ENCODE data around the gene DNAAF5.

DNAAF5 gene

DNA sequence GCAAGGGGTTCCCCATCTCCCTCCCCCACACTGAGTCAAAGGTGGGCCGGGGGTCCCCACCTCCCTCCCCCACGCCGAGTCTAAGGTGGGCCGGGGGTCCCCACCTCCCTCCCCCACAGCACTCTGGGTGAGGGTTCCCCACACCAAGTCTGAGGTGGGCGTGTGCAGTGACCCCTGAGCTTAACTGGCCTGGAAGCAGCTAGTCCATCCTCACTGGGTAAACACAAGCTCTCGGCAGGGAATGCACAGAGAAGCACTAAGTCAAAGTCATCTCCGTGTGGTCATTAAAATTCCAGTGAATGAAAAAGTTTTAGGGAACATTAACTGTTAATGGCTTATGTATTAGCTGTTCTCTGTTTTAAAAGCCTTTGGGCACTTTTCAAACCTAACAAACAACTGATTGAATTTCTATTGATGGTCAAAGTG, 44.3 kb downstream of the DNAAF5 start:
- no peak for FAIRE-seq

DNA sequence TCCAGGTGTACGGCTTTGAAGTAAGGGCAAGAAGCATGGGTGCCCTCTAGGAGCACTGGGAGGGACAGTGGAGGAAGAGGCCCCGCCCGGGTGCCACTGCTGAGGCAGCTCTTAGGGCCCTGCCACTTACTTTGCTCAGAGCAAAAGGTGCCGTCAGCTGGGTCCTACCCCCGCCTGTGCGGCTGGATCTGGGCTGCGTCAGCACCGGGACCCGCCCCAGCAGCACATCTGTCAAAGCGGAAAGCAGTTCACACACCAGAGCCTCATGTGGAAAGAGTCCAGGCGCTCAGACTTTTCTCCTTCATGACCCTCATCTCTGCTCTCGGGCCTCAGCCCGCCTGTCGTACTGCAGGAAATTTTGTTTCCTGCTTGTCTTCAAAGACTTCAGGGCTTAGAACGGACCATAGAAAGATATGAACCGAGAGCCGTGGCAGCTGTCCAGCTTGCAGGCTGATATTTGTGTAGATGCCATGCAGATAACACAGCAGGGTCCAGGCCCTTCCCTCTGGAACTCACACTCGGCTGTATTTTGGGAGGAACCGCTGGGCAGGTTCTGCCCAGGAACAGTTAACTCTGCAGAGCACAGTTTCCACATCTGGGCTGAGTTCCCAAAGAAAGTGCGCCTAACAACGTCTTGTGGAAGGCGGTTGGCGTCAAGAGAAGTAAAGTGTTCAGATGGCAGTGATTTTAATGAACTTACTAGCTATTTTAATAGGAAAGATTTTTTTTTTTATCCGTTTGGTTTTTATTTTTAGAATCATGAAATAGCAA, 44.9 kb downstream of the DNAAF5 start:
- no peak for FAIRE-seq

GRCh38 chr7:772005-772294, 45.5 kb downstream of the DNAAF5 start:
- FAIRE-seq: no peak

GRCh38 chr7:772392-772791, 45.9 kb downstream of the DNAAF5 start:
- FAIRE-seq: no peak

DNA sequence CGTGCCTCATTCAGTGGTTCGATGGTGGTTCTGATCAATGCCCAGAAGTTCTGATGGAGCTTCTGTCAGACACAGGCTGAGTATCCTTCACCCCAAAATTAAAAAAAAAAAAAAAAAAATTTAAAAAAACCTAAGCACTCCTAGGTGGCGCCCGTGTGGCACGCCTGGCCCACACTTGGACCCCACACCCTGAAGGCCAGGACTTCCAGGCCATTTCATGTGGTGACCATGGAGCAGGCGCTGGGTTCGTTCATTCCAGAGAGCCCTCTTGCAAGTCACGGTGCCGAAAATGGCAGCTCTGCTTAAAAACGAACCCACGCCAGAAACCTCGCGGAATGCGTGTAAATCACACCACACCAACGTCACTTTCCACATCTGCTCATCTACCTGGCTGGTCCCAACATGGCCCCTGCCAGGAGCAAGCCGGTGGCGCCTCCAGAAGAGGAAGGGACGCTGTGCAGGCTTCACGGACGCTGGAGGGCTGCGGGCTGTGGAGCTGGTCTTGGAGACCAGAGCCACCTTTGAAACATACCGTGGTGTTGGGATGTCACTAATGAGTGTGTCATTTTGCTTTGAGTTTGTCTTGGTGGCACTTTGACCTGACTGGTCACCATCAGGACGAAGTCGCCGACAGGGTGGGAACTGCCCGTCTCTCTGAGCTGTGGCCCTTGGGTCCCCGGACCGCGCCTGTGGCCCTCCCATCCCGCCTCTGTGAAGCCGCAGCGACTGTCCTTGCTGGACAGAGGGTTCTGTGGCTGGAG, 46.5 kb downstream of the DNAAF5 start:
- FAIRE-seq: no peak

GRCh38 chr7:773622-773915, 47.1 kb downstream of the DNAAF5 start:
- FAIRE-seq: no peak

- FAIRE-seq: no peak
Observed at GRCh38 chr7:774161-775109, 47.9 kb downstream of the DNAAF5 start.

GRCh38 chr7:776381-776780, 49.9 kb downstream of the DNAAF5 start:
- FAIRE-seq: no peak

GRCh38 chr7:776992-777727, 50.7 kb downstream of the DNAAF5 start:
- no peak for FAIRE-seq

DNA sequence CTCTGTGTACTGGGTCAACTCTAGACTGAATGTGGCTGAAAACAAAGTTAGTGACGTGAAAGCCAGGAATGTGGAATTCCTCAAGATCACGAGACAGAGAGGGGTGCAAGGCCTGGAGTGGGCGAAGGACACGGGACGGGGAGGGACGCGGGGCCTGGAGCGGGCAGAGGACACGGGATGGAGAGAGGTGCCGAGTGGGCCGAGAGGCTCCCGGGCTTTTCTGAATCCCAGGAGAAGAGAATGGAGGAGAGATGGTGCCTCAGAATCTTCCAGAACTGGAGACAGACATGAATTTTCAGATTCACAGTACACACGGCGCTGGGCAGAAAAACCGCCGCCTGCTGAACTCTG, 51.2 kb downstream of the DNAAF5 start:
- FAIRE-seq: no peak

- no peak for FAIRE-seq
Observed at GRCh38 chr7:778271-778967, 51.9 kb downstream of the DNAAF5 start.

DNA sequence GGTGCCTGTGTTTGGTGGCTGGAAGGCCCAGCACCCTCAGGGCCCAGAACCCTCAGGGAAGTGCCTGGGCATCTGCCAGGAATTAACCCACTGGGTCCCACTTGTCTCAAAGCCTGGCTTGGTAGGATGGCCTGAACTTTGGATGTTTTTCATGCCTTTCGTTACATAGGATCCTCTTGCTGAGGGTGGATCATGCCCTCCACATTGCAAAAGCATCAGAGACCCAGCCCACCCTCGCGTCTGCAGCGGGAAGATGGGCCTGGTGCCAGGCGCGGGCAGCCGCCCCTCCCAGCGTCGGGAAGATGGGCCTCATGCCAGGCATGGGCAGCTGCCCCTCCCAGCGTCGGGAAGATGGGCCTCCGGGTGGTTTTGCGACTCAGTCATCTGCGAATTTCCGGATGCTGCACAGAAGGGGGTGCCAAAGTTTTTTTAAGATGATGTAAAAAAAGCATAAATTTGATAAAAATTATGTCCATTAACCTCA, 52.5 kb downstream of the DNAAF5 start:
- FAIRE-seq: no peak

- no peak for FAIRE-seq
Observed at GRCh38 chr7:779480-779879, 53.0 kb downstream of the DNAAF5 start.

- no peak for FAIRE-seq
Observed at GRCh38 chr7:780081-780480, 53.6 kb downstream of the DNAAF5 start.

GRCh38 chr7:780516-780915, 54.0 kb downstream of the DNAAF5 start:
- no peak for FAIRE-seq

DNA sequence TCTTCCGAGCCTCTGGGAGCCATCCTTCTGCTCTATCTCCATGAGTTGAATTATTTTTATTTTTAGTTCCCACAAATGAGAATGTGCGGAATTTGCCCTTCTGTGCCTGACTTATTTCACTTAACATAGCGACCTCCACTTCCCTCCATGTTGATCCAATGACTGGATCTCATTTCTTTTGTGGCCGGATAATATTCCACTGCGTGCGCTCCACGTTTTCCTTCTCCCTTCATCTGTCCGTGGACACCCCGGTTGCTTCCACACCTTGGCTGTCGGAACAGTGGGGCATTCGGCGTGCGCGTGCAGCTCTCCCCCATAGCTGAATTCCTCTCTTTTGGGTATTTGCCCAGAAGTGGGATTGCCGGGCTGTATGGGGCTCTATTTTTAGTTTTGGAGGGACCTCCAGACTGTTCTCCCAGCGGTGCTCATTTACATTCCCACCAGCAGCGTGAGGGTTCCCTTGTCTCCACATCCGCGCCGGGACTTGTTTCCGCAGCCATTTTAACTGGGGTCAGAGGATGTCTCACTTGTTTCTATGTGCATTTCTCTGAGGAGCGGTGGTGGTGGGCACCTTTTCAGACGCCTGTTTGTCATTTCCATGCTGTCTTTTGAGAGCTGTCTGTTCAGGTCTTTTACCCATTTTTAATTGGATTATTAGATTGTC, 54.8 kb downstream of the DNAAF5 start:
- no peak for FAIRE-seq

DNA sequence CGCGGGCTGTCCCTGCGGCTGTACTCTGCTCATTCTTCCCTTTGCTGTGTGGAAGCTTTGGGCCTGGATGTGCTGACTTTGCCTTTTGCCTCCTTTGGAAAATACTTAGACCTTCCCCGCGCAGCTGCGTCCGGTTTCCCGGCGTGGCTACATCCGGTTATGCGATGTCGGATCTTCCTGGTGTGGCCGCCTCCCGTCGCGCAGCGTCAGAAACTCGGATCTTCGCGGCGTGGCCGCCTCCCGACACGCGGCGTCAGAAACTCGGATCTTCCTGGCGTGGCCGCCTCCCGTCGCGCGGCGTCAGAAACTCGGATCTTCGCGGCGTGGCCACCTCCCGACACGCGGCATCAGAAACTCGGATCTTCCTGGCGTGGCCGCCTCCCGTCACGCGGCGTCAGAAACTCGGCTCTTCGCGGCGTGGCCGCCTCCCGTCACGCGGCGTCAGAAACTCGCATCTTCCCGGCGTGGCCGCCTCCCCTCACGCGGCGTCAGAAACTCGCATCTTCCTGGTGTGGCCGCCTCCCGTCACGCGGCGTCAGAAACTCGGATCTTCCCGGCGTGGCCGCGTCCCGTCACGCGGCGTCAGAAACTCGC, 55.5 kb downstream of the DNAAF5 start:
- no peak for FAIRE-seq

DNA sequence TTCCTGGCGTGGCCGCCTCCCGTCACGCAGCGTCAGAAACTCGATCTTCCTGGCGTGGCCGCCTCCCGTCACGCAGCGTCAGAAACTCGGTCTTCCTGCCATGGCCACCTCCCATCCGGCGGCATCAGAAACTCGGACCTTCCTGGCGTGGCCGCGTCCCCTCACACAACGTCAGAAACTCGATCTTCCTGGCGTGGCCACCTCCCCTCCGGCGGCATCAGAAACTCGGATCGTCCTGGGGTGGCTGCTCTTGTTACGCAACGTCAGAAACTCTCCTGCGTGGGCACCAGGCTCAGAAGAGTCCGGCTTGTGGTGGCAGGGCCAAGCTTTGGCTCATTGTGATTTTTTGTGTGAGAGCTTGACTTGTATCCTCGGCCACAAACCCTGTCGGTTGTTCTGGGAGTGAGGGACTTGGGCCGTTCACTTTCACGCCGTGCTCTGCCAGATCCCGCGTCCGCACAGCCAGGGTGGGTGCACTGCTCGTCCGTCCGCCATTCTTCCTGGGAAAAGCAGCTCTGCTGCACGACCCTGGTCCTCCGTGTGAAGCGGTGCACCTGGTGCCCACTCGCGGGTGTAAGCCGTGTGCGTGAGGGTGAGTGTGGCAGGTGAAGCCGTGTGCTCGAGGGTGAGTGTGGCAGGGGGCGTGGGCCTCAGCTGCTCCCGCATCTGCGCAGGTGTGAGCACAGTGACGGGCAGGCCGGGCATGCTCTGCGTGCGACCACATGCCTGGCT, 56.4 kb downstream of the DNAAF5 start:
- no peak for FAIRE-seq

DNA sequence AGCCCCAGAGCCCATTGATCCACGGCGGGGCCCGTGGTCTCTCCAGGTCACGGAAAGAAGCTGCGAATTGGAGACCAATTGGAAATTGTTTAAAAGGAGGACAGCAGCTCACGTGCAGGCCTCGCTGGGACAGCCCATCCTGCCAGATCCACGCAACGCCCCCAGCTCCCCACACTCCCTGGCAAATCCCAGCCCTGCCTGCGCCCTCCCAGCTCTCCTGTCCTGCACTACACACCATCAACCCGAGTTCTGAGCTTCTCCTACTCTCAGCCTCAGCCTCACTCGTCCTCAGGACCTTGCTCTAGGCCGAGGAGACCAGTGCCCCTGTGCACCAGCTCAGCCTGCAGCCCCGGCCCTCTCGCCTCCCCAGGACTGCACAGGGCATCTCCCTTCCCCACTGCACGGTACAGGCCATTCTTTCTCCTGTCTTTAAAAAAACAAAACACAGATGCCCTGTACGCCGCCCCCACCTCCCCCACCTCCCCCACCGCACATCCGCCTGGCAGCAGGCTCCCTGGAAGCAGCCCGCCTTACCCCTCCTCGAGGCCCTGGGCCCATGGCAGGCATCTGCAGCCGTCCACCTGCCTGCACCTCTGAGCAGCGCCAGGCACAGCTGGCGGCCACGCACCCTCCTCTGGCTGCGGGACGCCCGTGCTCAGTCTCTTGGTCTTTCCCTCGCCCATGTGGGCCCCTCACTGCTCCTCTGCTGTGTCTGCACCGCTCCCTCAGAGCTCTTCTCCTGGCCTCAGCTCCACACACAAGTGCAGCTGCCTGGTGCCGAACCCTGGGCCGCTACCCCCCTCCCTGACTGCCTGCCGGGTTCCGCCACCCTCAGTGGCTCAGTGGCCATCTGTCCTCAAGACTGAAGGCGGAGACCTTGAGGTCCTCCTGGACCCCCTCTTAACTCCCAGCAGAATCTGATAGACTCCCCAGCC, 57.3 kb downstream of the DNAAF5 start:
- FAIRE-seq: no peak
